NCI-H146 treated with DMSO at 0.1 percent for 48 hours (cell line): ENCODE measurements around the gene CEMIP.

Source experiments
- DNase-seq: peaks from one replicate; lab custom pipeline; 2025; ENCODE audit not compliant: unreplicated experiment; lab: John Stamatoyannopoulos, UW

CEMIP gene

DNA sequence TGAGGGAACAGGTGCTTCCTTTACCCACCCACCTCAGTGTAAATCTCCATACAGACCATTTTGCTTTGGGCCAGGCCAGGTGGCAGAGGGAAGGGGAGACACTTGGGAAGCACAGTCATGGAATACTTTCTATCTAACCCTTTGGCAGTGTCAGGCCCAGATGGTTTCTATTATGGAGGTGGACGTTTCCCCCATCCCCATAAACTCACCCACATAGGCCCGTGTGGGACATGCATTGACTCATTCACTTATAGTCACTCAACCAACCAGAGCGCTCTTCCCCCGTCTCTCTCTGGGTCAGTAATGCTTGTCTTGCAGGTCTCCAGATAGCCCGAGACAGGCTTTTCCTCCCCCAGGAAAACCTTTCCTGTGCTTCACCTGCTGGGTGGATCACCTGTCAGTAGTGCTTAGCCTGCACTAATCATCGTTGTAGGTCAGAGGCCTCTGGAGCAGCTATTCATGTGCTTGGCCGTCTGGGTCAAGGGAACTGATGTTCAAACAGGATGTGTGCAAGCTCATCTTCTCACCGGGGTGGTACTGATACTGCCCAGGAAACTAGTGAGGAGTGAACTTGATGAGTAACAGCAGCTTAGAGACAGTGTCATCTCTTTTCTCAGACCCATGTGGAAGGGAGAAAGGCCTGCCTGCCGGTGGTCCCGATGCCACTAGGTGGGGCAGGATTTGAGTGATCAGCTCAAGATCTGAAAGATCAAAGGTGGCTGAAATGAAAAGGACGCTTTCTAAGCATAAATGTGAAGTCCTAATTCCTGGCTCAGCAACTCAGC is 67.1 kb downstream of the CEMIP start:
- DNase-seq = peak; percentile 70

DNA sequence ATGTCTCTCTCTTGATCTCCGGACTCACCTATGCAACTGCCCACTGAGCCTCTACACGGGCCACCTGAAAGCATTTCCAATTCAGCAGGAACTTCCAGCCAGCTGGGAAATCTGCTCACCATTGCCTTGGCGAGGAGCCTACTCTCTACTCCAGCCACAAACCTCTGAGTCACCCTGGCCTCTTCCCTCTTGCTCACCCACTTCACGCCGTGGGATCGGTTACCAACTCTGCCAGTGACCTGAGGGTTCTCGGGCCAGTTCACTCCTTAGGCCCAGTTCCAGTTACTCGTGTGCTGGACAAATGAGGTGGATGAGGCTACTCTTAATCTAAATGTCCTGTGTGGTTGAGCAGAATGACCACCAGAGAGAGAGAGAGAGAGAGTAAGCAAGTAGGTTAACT is 70.1 kb downstream of the CEMIP start:
- no peak for DNase-seq

DNA sequence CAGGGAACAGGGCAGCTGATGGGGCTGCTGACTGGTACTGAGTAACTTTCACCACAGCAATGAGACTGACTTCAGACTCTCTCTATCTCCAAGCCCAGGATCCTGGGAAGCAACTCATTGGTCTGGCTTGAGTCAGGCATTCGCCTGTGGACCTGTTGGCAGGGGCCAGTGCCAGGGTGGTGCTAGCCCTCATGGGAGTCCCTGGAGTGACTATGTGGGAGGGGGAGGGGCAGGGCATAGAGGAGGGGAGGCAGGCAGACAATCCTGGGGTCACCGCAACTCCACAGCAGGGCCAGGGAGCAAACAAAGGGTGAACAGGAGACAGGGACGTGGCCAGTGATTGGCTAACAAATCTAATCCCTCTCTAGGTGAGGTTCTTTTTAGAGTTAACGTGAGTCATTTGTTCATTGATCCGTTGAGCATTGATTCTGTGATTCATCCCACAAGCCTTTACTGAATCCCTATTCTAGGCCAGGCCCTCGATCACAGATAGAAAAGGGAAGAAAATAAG is 71.8 kb downstream of the CEMIP start:
- no peak for DNase-seq

DNA sequence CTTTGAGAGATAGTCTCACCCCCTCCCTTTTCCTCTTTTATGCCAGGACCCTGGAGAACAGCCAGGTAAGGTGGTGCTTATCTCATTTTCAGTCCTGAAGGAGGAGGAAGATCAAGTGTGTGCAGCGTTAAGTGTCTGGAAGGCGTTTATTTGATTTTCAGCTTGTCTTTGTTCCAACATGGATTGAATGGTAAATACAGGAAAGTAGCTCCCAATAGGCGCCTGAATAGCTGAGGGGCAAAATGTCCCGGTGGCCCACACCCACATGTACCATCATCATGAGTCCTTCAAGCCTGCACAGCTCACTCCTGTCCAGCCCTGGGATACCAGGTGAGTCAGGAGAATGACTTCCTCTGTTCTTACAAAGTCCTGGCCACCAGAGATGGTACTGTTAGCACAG is 73.5 kb downstream of the CEMIP start:
- no peak for DNase-seq

DNA sequence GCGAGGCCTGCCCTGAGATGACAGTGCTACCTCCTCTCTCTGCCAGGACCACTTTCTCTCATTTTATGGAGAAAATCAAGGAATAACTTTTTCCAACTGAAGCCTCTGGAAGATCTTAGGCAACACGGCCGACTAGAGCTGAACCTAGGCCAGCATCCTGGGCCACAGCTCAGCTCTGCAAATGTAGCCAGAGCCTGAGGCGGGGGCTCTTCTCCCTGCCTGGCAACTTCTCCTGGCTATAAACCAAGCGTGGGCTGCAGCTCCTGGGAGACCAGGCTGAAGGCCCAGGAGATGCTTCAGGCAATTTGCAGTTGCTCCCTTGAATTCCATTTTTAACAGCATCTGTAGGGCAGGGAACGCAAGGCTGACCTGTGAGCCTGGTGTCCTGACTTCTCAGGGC is 74.9 kb downstream of the CEMIP start:
- no peak for DNase-seq

DNA sequence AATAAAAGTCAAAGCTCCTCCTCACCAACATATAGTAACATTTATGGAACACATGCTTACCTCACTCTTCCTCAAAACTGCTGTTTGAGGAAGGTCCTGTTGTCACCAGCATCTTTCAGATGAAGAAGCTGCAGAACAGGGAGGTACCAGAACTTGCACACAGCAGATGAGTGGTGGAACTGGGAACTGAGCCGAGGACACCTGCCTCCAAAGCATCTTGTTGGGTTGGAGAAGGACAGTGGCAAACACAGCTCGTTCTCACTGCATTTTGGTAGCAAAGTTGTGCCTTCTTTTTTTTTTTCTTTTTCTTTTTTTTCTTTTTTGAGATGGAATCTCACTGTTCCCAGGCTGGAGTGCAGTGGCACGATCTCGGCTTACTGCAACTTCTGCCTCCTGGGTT is 76.0 kb downstream of the CEMIP start:
- no peak for DNase-seq

DNA sequence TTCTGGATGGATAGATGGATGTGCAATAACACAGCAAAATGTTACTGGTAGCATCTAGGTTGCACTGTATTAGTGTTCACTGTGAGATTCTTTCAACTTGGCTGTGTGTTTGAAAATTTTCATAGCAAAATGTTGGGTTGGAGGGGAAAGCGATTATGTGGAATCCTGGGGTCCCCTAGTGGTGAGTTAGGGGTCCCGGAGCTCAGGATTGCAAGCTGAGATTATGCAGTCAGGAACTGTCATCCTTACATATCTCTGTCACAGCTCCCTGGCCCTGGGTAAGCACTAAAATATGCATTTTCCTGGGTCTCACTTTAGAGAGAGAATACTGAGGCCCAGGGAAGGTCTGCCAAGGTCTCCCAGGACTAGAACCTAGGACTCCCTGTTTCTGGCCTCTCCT is 77.2 kb downstream of the CEMIP start:
- DNase-seq = no peak

DNA sequence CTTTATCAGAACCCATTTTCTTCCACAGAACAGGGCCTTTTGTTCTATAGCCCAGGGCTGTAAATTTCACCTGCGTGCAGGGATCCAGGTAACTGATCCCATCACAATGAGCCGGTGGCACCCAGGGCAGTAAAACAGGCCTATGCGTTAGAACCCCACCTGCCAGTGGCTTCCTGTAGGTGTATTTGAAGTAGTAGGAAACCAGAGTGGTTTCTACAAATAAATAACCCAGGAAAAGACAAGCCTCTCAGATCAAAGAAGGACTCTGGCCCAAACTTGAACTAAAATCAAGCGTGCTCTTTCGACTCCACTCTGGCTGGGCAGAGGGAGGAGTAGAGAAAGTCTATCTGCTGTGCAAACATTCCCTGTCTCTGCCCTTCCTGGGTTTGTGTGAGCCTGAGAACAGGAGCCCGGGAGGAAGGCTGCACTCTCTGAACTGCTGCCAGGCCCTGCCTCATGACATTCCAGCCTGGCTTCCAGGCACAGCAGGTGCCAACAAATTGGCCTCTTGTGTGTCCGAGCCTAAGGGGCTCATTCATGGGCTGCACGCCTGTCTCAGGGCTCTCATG is 77.7 kb downstream of the CEMIP start:
- peak; percentile 72 for DNase-seq

DNA sequence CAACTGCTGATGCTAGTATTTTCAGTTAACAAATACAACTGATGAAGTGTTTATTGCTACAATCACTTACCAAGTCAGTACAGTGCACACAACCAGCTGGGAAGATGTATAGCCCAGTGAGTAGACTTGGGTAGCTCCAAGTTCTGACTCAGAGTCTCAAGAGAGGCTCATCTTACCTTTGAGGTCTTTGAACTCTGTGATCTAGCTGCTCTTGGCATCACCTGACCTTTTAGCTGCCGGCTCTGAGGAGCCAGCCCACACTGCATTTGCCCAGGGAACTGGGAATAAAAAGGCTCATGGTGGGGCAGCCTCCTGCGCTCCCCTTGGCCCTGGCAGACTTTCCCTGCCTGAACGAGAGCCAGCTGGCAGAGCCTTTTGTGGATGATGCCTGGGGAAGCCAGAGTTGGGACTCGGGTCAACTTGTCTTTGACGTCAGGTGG is 82.6 kb downstream of the CEMIP start:
- DNase-seq = no peak

DNA sequence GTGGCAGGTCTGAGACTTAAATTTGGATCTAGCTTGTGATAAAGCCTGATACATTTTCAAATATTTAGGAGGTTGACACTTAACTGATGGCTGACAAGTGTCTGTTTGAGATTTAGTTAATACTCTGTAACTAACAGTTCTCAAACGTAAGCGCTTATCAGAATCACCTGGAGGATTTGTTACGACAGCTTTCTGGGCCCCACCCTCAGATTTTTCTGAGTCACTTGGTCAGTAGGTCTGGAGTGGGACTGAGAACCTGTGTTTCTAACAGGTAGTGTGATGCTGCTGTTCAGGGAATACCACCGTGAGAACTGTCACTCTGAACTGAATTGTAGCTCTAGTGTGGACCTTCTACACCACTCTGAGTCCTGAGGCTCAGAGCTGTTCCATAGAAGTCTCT is 85.5 kb downstream of the CEMIP start:
- no peak for DNase-seq

DNA sequence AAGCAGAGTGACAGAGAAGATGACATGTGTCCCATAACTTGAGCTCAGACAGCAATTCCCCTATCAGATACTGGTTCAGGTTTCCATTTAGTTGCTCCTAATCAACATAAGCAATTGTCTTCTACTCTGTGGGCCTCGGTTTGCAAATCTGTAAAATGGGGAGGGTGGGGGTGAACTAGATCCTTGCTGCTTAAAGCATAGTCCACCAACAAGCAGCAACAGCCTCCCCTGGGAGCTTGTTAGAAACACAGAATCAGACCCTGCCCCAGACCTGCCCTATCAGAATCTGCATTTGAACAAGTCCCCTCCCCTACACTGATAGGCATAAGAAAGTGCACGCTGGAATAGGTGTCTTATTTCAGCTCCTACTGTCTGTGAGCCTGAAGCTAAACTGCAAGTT is 87.8 kb downstream of the CEMIP start:
- no peak for DNase-seq

DNA sequence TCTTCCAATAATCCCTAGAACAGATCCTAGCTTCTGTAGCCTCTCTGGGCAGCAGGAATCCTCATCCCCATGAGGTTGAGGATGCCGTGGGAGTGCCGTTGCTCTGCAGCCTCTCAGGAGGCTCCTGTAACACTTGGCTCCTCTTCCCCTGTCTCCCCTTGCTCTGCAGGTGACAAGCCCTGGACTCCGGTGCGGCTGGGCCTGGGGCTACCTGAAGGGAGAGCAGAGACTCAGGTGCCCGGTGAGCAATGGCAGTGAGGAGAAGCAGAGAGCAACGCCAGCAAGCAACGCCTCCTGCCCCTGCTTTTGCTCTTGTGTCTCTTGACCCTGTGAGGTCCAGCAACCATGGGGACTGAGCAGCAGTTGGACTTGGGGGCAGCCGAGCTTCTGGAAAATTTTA is 91.2 kb downstream of the CEMIP start:
- no peak for DNase-seq

DNA sequence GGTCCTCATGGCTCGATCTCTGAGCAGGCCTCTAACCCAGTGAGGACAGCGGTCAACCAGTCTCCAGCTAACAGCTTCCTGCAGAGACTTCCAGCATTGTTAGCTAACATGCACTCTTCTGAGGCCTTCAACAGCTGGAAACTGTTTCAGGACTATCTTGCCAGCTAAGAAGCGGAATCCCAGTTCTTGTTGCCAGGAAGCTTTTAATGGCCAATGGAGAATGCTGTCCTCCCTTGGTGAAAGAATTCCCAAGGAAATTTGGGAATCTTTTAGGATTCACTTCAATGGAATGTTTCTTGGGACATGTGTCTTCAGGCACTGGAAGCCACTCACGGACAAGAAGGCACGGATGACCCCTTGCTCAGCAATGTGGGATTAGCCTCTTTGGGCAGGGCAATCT is 91.7 kb downstream of the CEMIP start:
- DNase-seq = no peak

DNA sequence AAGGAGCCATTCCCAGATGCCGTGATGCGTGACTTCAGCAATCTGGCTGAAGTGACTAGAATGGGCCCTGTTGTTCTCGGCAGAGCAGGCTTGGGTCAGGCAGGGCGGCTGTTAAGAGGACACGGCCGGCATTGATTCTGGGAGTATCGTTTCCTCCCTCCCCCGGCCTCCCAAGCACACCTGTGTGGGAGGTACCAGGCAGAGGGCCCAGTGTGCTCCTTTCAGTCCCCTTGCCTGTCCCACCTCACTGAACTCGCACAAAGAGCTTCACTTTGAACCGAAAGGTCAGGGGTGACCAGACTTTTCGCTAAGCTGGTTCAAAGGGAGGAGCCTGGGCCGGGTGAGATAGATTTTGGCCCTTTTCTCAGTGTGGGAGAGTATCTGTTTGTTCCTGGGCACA is 92.7 kb downstream of the CEMIP start:
- no peak for DNase-seq

DNA sequence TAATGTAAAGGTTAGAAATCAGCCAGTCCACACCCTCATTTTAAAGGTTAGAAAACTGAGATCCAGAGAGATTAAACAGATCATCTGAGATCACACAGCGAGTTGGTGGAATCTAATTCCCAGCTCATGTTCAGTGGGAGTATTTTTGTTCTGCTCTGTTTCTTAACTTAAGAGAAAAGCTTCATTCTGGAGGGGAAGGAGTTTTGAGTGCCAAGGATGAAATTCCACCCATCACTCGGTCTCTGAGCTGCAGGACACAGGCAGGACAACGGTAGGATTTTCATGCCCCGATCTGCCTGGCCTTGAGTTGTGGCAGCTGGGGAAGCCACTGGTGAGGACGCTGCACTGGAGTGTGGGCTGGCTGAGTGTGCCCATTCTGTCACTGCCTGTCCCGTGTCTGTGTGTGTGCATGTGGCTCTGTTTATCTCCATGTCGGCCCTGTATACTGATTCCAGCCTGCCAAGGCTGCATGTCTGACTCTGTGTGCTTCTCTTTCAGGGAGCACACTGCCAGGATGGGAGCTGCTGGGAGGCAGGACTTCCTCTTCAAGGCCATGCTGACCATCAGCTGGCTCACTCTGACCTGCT is 94.3 kb downstream of the CEMIP start:
- DNase-seq = no peak

DNA sequence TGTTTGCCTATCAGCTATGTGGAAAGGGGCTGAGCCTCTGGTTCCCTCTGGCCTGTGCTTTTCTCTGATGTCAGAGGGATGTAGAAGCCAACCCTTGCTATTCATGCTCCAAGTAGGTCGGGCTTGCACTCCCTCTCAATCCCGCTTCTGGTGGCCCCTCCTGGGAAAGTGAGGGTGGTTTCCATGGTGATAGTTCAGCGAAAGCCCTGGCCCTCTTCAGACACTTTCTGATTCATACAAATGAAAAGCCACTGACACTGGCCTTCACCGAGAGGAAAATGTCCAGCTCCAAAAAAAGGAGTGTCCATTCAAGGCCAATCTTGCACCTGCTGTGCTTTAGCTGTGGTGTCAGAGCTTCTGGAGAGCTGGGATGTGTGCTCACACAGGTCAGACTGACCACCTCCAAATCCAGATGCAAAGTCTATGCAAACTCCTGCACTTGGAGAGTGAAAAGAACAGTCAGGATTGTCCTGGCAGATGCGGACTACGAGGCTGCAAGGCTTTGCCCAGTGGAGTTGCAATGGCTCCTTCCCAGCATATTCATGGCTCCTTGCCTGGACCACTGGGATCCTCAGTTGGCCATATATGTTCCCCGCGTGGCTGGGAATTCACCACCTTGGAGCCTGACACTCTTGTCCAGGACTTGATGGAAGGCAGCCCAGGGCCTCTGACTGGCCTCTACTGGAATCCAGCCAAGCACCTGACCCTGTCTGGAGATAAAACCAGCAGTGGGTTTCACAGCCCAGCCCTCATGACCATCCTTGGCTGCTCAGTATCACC is 96.6 kb downstream of the CEMIP start:
- no peak for DNase-seq

DNA sequence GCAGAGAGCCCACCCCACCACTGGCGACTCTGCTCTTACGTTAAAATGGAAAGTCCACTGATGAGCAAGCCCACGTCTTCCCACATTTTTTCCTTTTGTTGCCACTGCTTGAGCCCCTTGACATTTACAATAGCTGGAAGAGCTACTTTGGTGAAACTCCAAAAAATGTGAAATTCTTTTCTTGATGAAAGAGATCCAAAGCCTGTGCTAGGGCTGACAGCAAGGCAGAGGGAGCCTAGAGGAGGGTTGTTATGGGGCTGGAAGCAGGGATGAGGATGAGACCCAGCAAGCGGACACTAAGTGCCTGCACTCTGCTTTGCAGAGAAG is 97.1 kb downstream of the CEMIP start:
- no peak for DNase-seq

DNA sequence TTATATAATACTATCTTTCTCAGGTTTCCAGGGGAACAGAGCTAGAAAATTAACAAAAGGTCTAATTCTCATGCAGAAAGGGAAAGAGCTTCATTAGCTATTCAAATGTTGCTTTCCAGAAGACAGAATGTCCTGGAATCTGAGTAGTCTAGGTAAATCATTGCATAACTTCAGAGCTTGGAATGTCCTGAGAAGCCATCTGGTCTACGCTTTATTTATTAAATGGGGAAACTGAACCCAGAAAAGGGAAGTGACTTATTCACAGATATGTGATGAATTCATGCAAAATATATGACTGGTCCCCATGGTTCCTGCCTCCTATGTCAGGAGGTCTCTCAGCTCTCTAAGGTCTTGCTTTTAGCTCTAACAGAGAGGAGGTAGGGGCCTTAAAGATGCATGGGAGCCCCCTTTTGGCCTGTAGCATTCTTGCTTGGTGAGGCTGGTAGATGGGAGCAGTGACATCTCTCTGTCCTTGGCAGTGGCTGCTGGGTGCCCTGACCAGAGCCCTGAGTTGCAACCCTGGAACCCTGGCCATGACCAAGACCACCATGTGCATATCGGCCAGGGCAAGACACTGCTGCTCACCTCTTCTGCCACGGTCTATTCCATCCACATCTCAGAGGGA is 99.2 kb downstream of the CEMIP start:
- DNase-seq = no peak

DNA sequence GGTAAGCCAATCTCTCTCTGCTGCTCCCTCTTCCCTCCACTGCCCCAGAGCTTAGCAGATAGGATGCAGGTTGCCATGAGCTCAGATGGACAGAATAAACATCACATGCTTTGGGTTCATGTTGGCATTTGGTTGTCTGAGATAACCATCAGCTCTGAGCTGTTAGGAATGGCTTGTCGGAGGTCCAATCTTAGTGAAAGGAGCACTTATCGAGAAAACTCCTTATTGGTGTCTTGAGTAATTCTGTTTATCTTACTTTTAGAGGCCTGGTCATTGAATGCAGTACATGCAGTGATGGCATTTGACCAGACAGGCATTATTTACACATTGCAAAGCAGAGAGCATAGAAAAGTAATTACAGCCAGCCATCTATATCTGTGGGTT is 99.7 kb downstream of the CEMIP start:
- DNase-seq = no peak

DNA sequence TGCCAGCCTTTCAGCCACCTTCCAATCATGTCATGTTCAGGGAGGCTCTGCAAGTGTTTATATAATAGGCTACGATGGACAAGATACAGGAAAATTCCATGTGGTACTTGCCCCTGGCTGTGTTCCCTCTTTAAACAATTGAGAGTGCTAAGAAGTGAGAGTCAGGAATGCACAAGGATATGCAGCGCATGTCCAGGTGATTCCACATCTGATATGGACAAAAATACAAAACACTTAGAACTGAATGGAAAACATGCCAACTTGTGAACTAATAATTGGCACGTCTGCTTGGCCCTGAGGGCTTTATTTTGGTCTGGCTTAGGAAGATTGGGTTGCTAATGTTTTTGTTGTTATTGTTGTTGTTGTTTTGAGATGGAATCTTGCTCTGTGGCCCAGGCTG is 100.9 kb downstream of the CEMIP start:
- DNase-seq = no peak

DNA sequence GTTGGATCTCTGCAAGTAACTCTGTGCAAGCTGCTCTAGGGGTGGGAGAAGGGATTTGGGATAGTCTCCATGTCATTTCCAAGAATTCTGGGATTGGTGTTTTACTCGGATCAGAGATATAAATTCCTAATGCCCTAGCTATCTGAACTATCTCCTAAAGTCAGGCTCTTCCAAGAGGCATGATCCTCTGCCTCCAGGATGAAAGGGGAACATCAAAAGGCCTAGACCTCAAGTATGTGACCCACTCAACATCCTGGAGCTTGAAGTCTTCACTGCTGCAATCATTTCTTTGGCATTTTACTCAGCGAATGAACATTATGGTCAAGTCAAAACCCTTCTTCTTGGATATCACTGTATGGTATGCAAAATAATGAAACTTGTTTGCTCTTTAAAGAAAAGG is 104.5 kb downstream of the CEMIP start:
- DNase-seq = no peak
